ENCODE results near the gene ASGR2.
"Not testable (repeated sequence)": the region's sequence is repeated elsewhere in the genome, so short reads cannot be mapped to it uniquely, and the experiment has no call there.

ASGR2 gene

GRCh38 chr17:7114241-7114874 is at the start of gene ASGR2:
TSS of gene ASGR2 (minus strand) at chr17:7114822. CDS start at chr17:7114240, 582 bp downstream.
- no peak for DNase-seq (ENCODE audit: low read depth in 2 of 2)
- TF ChIP-seq CTCF (IDR thresholded peaks at IDR 0.05; ENCODE audit: low read depth, low read length) = no peak
- H3K4me3 ChIP-seq (replicated peaks in 1 of 2; ENCODE audit: low read depth in 2 of 2, low read length in 2 of 2) = no peak within 1 kb of the TSS

- not testable (repeated sequence) for DNase-seq (ENCODE audit: low read depth in 2 of 2); H3K4me3 ChIP-seq (replicated peaks in 1 of 2; ENCODE audit: low read depth in 2 of 2, low read length in 2 of 2)
Measured at GRCh38 chr17:7159571-7159970, 44.9 kb upstream of the ASGR2 start.

GRCh38 chr17:7158424-7158823 is 43.8 kb upstream of the ASGR2 start:
- DNase-seq (ENCODE audit: low read depth in 2 of 2); H3K4me3 ChIP-seq (replicated peaks in 1 of 2; ENCODE audit: low read depth in 2 of 2, low read length in 2 of 2): not testable (repeated sequence)

GRCh38 chr17:7156342-7156940 is 41.8 kb upstream of the ASGR2 start:
- no peak for TF ChIP-seq CTCF (IDR thresholded peaks at IDR 0.05; ENCODE audit: low read depth, low read length)
- H3K4me3 ChIP-seq (replicated peaks in 1 of 2; ENCODE audit: low read depth in 2 of 2, low read length in 2 of 2) = no peak overlapping the region
- no peak for DNase-seq (ENCODE audit: low read depth in 2 of 2)

- no peak overlapping the region for H3K4me3 ChIP-seq (replicated peaks in 1 of 2; ENCODE audit: low read depth in 2 of 2, low read length in 2 of 2)
- DNase-seq (ENCODE audit: low read depth in 2 of 2) = no peak
- TF ChIP-seq CTCF (IDR thresholded peaks at IDR 0.05; ENCODE audit: low read depth, low read length) = no peak
Measured at GRCh38 chr17:7147772-7148171, 33.1 kb upstream of the ASGR2 start.

- no peak overlapping the region for H3K4me3 ChIP-seq (replicated peaks in 1 of 2; ENCODE audit: low read depth in 2 of 2, low read length in 2 of 2)
- no peak for TF ChIP-seq CTCF (IDR thresholded peaks at IDR 0.05; ENCODE audit: low read depth, low read length)
- DNase-seq (ENCODE audit: low read depth in 2 of 2) = no peak
Measured at GRCh38 chr17:7146115-7146514, 31.5 kb upstream of the ASGR2 start.

- TF ChIP-seq CTCF (IDR thresholded peaks at IDR 0.05; ENCODE audit: low read depth, low read length) = no peak
- no peak for DNase-seq (ENCODE audit: low read depth in 2 of 2)
- H3K4me3 ChIP-seq (replicated peaks in 1 of 2; ENCODE audit: low read depth in 2 of 2, low read length in 2 of 2) = no peak overlapping the region
Measured at GRCh38 chr17:7144213-7144612, 29.6 kb upstream of the ASGR2 start.

GRCh38 chr17:7141824-7142223 is 27.2 kb upstream of the ASGR2 start:
- no peak for TF ChIP-seq CTCF (IDR thresholded peaks at IDR 0.05; ENCODE audit: low read depth, low read length)
- no peak for DNase-seq (ENCODE audit: low read depth in 2 of 2)
- no peak overlapping the region for H3K4me3 ChIP-seq (replicated peaks in 1 of 2; ENCODE audit: low read depth in 2 of 2, low read length in 2 of 2)
